GM10847 (cell line): ENCODE results near the gene LMF1.

Experiments used
- POLR2A ChIP-seq: IDR thresholded peaks from 2 replicates; pipeline ENCODE4 v1.6.1; 2011; ENCODE audit not compliant: insufficient read length; ENCODE audit errors: extremely low read depth

The LMF1 gene

DNA sequence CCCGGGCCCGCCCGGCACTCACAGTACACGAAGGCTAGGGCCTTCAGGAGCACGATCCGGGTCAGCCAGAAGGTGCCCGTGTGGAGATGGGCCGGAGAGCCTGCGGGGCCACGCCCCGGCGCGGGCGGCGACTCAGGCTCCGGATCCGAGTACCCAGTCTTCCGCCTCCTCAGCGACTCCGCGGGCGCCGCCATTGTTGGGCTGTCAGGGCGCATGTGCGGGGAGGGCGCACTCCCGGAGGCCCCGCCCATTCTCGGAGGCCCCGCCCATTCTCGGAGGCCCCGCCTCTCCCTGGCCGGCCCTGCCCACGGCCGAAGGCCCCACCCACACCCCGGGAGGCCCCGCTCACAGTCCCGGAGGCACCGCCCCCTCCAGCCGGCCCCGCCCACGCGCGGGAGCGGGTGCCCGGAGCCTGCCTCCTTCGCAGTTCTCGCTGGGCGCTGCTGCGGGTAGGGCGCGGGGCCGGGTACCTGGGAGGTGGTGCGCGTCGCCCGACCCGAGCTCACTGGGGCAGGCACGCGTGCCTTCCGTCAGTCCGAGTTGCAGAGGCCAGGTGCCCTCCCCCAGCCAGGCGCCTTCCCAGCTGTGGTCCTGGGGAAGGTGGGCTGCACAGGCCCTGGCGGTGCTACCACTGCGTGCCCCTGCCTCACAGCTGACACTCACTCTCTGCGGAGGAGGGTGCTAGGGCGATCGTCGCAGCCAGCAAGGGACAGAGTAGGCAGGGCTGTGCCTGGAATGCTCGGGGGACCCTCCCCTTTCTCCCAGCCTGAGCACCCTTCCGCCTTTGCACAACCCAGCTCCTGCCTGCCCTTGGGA lies at the start of gene LMF1:
Gene LMF1 (minus strand): TSS at position 219 of the 816 bp plus-strand sequence. CDS start 4 bp downstream, at position 215.
- TF ChIP-seq POLR2A, result peak; percentile 64

DNA sequence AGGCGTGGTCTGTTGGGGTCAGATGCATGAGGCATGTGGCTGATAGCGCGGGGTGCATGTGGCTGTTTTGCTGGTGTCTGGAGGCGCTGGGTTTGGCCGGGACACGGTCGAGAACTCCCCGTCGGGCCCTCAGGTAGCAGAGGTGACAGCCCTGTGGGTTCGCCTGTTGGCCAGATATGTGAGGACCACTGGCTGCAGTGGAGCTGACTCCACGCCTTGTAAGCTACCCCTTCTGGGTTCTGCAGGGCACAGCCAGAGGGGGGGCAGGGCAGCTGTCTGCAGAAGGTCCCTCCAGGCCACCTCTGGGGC lies 49.3 kb upstream of the LMF1 start:
- no peak for TF ChIP-seq POLR2A

DNA sequence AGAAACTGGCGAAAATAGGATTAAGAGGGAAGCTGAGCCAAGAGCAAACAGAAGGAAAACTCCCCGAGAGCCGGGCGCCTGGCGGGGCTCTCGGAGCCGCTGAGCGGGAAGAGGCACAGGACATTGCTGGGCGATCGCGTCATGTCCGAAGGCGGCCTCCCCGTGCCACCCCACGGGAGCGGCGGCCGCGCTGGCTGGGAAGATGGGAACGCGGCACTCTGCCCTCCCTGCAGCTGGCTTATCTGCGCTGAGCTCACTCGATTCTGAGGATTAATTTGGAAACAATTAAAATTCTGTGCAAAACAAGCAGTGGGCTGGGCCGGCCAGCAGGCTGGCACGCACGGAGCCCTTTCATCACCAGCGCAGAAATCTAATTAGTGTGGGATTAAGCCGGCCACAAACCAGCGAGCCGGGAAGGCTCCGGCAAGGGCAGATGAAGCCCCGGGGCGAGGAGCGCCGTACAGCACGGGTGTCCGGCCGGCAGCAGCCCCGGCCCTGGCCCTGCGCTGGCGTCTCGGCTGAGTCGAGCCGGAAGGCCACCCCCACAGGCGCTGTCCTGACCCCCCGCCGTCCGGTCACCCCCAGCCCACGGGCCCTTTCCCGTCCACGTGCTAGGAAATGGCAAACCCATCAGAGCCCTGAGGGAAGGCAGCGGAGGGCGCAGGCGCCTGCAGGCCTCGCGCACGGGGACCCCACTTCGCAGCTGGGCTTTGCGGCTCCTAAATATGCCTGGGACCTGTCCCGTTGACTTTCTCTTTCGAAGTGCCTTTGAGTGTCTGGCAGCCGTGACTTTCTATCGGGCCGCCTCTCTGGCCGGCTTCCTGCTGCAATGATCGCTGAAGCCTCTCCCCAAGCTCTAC lies 48.7 kb upstream of the LMF1 start:
- no peak for TF ChIP-seq POLR2A

DNA sequence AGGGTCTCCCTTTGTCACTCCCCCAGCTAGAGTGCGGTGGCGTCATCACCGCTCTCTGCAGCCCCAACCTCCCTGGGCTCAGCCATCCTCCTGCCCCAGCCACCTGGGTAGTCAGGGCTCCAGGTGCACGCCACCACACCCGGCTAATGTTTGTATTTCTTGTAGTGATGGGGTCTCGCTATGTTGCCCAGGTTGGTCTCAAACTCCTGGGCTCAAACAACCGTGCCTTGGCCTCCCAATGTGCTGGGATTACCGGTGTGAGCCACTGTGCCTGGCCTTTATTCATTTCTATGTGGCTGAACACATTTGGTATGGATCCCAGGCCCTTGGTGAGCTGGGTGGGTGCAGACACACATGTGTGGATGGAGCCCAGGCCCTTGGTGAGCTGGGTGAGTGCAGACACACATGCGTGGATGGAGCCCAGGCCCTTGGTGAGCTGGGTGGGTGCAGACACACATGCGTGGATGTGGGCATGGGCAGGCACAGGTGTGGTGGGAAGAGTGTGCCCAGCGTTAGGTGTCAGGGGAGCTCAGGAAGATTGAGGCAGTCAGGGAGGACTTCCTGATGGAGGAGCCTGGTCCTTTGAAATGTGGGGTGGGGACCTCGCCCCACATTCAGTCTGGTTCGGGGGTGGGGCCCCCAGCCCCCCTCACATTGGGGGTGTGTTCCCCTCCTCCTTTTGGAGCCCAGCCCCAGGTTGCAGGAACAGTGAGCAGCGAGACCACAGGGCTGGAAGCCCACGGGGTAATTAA lies 47.8 kb upstream of the LMF1 start:
- TF ChIP-seq POLR2A, result no peak

DNA sequence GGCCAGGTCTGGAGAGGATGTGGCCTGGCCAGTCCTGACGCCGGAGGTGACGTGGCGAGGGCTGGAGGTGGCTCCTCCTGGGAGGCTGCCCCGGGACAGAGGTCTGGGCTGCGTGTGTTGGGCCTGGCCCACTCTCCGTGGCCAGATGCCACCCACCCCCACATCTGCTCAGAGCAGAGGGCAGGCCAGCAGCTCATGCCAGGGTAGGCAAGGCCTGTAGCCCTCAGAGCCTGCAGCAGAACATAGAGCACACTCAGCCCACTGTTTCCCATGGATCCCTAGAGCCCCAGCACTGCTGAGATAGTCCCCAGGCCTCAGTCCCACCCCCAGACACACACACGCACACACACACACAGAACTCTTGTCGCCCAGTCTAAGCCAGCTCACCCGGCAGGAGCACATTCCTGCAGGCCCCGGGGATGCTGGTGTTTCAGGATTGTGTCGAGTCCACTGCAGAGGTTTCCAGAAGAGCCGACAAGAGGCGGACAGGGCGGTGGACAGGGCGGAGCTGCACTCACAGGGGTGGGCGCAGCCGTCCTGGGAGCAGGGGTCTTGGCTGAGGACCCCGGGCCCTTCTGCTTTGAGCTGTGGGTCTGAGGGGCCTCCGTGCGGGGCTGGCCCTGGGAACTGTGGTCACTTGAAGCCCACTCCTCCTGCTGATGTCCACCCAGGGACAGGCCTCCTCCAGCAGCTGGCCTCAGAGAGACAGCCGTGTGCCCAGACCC lies 44.1 kb upstream of the LMF1 start:
- no peak for TF ChIP-seq POLR2A

DNA sequence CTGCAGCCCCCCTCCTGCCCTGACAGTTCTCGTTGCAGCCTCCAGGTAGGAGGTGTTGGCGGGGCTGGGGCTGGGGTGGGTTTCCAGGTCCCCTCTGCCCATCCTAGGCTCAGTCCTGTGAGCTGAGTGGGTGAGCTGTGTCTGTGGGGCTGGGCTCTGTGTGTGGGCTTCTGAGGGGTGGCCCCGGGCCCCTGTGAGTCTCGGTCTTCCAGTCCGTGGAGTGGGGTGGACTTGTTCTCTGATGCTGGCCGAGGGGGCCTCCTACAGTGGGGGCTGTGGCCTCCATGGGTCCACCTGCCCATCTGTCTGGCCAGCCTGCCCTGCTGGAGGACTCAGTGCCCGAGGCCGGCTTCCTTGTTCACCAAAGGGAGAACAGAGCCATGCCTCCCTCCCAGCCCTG lies 43.4 kb upstream of the LMF1 start:
- no peak for TF ChIP-seq POLR2A

DNA sequence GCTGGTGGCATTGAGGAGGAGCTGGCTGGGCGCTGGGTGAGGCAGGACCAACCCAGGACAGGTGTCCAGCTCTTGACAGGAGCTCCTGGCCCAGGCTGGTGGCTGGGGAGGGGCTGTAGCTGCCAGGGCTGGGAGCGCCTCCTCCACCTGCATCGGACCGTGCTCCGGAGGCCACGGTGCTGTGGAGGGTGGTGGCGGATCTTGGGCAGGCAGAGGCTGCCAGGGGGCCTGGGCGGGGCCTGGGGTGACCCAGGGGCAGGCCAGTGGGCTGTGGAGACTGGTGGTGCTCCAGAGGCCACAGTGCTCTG lies 42.8 kb upstream of the LMF1 start:
- no peak for TF ChIP-seq POLR2A

DNA sequence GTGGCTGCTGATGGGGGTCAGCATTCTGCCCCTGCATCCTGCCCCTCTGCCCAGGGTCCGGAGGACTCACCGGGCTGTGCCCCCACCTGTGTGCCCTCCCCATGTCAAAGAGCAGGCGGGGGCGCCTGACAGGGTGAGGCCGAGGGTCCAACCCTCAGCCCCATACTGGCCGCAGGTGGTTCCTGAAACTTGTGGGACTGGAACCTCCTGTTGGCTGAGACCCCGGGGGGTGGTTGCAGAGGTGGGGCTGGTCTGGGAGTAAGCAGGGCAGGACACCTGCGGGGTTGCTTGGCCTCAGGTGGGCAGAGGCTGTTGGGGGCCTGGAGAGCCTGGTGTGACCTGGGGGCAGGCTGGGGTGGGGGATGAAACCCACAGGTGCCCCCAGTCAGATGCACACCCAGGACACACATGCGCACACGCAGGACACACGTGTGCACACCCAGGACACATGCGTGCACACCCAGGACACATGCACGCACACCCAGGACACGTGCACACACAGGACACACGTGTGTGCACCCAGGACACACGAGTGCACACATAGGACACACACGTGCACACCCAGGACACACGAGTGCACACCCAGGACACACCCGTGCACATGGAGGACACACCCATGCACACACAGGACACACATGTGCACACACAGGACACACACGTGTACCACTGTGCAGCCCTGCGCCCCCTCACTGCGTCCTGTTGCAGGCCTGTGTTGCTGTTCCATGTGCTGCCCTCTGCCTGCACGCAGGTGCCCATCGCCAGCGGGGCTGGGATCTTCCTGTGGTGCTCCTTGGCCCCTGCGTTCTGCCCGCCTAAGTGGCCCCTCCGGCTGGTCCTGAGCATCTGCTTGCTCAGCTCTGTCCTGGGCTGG lies 42.2 kb upstream of the LMF1 start:
- TF ChIP-seq POLR2A, result no peak

DNA sequence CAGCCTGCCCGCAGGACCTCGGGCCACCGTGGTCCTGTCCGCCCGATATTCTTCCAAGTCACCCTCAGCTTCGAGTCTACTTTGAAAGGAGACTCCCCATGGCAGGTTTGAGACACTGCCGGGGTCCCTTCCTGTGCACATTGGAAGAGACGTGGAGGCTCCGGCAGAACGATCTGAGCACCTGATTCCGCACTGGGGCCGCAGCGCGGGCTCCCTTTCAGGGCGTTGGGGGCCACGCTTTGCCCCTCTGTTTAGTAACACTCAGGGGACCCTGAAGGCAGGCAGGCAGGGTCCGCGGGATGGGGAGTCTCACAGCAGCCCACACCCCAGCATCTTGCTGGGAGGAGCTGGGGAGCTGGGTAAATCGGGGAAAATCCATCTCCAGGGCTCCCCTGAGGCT lies 41.4 kb upstream of the LMF1 start:
- TF ChIP-seq POLR2A, result no peak

DNA sequence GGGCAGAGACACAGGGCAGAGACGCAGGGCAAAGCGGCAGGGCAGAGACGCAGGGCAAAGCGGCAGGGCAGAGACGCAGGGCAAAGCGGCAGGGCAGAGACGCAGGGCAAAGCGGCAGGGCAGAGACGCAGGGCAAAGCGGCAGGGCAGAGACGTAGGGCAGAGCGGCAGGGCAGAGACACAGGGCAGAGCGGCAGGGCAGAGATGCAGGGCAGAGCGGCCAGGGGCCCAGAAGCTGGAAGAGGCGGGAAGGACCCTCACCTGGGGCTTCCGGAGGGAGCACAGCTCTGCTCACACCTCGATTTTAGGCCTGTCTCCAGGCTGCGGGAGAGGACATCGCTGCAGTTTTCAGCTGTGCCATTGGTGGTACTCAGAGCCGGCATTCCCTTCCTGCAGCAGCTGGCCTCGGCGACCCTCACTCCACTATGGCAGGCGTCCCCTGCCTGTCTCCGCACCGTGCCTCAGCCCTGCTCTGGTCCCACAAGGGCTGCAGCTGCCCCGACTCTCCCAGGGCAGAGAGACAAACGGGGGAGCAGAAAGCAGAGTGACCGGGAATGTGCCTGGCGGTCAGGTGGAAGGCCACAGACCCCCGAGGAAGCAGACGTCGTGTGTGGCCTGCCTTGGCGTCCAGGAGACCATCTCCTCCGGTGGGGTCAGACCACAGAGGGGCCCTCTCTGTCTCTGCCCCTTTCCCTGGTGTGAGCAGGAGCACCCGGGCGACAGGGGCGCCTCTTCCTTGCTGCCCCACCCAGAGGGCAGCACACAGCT lies 40.7 kb upstream of the LMF1 start:
- no peak for TF ChIP-seq POLR2A

DNA sequence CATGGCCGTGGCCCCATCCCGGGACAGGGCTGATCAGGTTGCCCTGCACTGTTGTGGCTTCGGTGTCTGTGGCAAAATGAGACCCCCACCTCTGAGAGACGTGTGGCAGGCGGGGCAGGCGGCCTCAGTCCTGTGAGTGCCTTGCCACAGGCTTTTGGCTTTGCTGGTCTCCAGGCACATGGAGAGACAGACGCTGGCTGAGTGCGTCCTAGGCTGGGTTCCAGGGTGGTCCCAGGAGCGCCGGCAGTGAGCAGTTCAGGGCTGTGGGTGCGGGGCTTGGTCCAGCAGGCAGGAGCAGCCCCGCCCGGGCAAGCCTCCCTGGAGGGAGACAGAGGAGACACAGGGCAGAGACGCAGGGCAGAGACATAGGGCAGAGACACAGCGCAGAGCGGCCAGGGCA lies 40.0 kb upstream of the LMF1 start:
- no peak for TF ChIP-seq POLR2A

DNA sequence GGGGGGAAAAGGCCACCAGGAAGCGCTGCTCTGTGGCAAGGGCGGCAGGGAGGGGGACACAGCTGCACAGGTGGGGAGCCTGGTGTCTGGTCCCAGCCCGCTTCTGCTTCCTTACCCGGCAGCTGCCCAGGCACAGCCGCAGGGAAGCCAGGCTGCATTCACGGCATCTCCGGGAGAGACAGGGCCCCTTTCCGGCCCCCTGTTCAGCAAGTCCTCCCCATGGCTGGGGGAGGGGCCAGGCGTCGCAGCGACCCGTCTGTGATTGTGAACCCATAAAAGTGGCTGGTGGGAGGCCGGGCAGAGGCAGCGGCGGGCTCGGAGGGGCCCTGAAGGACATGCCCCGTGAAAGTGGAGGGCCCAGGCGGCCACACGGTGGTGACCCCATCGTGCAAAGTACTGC lies 39.5 kb upstream of the LMF1 start:
- TF ChIP-seq POLR2A, result no peak

DNA sequence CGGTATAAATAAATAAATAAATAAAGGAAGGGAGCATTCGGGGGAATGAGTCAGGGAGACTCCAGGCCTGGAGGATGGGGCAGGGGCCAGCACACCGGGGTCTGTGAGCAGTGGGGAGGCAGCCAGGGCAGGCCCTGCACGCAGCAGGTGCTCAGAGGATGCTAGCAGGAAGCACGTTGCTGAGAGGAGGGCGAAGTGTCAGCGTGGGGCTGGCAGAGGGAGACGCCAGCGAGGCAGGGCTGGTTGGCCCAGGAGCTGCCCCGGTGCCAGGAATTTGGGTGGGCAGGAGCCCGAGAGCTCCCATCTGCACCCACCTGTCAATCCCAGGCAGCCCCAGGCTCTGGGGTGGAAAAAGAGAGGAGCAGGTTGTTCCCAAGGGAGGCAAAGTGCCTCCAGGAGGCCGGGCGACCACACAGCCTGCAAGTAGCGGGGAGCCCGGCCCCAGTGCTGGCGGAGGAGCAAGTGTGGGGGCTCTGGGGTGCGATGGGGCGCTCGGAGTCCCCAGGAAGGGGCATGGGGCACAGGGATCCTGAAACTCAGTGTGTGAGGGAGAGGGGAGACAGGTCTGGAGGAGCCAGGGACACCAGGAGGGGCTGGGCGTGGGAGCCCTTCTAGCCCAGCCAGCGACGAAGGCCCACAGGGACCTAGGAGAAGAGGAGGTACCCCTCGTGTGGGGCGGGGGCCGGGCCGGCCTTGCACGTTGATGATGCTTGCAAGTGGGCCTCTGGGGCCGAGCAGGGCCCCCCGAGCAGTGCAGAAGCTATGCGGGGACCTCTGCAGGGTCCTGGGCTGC lies 38.8 kb upstream of the LMF1 start:
- no peak for TF ChIP-seq POLR2A
